SU-DHL-6 (cell line): ENCODE measurements around the gene BTC.

Experiments
- H2AFZ ChIP-seq: fragments of 200-600 bp; sonication (generic); 2 replicates; pipeline ENCODE4 v1.6.1; 2014; ENCODE audit warnings: low read depth, mild to moderate bottlenecking, moderate library complexity, mixed read lengths, antibody characterized with exemption, low read length; ENCODE audit not compliant: severe bottlenecking
- H3F3A ChIP-seq: fragments of 200-600 bp; shearing (Covaris generic); 2 replicates; pipeline ENCODE4 v1.6.0; 2016; ENCODE audit warnings: antibody characterized with exemption, mild to moderate bottlenecking; ENCODE audit not compliant: insufficient read depth
- H3K27ac ChIP-seq: fragments of 200-600 bp; sonication (generic); 2 replicates; pipeline ENCODE4 v1.5.1; 2016; ENCODE audit warnings: low read depth, mild to moderate bottlenecking, low read length, moderate library complexity, mixed read lengths
- H3K27me3 ChIP-seq: fragments of 200-600 bp; sonication (generic), shearing (Covaris generic); 2 replicates; pipeline ENCODE4 v1.6.0; 2014; ENCODE audit warnings: mild to moderate bottlenecking, low read length
- H3K36me3 ChIP-seq: fragments of 200-600 bp; sonication (generic); 2 replicates; pipeline ENCODE4 v1.6.1; 2014; ENCODE audit warnings: mild to moderate bottlenecking, low read length, mixed read lengths
- H3K4me2 ChIP-seq: fragments of 300-600, 200-600 bp; shearing (Covaris generic), sonication (generic); 2 replicates; pipeline ENCODE4 v1.6.0; 2014; ENCODE audit warnings: low read length, low read depth, mild to moderate bottlenecking; ENCODE audit not compliant: poor library complexity, severe bottlenecking
- H3K4me3 ChIP-seq: fragments of 200-600 bp; sonication (generic); 2 replicates; pipeline ENCODE4 v1.5.1; 2014; ENCODE audit warnings: antibody characterized with exemption, low read length, mild to moderate bottlenecking, mixed read lengths; ENCODE audit not compliant: insufficient read depth, poor library complexity, severe bottlenecking
- H3K79me2 ChIP-seq: fragments of 200-600 bp; sonication (generic); 2 replicates; pipeline ENCODE4 v1.6.1; 2014; ENCODE audit warnings: mild to moderate bottlenecking, low read length, moderate library complexity; ENCODE audit not compliant: insufficient read depth
- H3K9ac ChIP-seq: fragments of 200-600 bp; sonication (generic); 2 replicates; pipeline ENCODE4 v1.7.0; 2014; ENCODE audit warnings: mild to moderate bottlenecking, low read length
- H3K9me2 ChIP-seq: fragments of 200-600 bp; sonication (generic); replicated peaks from 2 replicates; pipeline ENCODE4 v1.6.1; 2014; ENCODE audit warnings: low read length; ENCODE audit not compliant: insufficient read depth
- H3K9me3 ChIP-seq: fragments of 200-600 bp; sonication (generic); 2 replicates; pipeline ENCODE4 v1.6.1; 2014; ENCODE audit warnings: low read length, mixed read lengths; ENCODE audit not compliant: insufficient read depth
- H4K20me1 ChIP-seq: fragments of 200-600 bp; sonication (generic); 2 replicates; pipeline ENCODE4 v1.6.1; 2014; ENCODE audit warnings: low read depth, mild to moderate bottlenecking, antibody characterized with exemption, low read length, moderate library complexity, mixed read lengths
- EZH2phosphoT487 ChIP-seq: fragments of 200-600 bp; sonication (generic), shearing (Covaris generic); conservative IDR thresholded peaks from 2 replicates; pipeline ENCODE4 v1.6.1; 2018; ENCODE audit warnings: mild to moderate bottlenecking, antibody characterized with exemption, low read length, moderate library complexity, mixed read lengths
- TF ChIP-seq, protein P1 (sequence below): fragments of 200-600 bp; sonication (generic); IDR thresholded peaks from one replicate; pipeline ENCODE4 v1.5.1; 2017; ENCODE audit warnings: antibody characterized with exemption, mild to moderate bottlenecking, low read length, moderate library complexity; ENCODE audit not compliant: insufficient read depth, poor library complexity, severe bottlenecking

Gene BTC, protein sequence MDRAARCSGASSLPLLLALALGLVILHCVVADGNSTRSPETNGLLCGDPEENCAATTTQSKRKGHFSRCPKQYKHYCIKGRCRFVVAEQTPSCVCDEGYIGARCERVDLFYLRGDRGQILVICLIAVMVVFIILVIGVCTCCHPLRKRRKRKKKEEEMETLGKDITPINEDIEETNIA

DNA sequence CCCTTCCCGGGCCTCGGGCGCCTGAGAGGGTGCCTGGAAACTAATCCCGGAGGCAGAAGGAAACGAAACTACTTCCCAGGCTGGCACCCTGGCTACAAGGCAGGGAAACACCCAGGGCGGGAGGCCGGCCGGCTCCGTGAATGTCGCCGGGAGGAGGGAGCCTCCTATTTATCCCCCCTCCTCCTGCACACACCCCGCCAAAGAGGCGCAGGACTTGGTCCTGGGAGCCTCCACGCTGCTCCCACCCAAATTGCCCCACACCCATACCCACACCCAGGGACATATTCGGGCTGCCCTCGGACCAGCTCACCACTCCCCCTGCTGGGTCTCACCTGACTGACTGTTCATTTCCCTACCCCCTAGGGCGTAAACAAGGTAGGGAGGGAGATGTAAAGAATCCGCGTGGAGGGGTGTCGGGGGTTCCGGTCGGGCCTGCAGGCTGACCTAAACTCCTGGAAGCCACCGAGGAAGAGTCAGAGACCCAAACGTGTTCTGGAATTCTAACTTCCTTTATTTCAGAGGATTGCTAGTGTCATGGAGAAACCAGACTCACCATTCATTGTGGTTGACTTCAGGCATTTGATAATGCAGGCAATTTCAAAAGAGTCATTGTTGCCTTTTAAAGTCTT lies at the start of gene BTC:
Gene BTC (minus strand): TSS at position 142 of the 629 bp plus-strand sequence. CDS start 198 bp downstream, outside the sequence.
- no peak within 1 kb of the TSS; the same call in 1 of the 2 replicates for H3K9ac ChIP-seq
- H4K20me1 ChIP-seq, result no peaks in the 10 kb centered on the region
- TF ChIP-seq EZH2phosphoT487, result no peak
- TF ChIP-seq, protein P1, sequence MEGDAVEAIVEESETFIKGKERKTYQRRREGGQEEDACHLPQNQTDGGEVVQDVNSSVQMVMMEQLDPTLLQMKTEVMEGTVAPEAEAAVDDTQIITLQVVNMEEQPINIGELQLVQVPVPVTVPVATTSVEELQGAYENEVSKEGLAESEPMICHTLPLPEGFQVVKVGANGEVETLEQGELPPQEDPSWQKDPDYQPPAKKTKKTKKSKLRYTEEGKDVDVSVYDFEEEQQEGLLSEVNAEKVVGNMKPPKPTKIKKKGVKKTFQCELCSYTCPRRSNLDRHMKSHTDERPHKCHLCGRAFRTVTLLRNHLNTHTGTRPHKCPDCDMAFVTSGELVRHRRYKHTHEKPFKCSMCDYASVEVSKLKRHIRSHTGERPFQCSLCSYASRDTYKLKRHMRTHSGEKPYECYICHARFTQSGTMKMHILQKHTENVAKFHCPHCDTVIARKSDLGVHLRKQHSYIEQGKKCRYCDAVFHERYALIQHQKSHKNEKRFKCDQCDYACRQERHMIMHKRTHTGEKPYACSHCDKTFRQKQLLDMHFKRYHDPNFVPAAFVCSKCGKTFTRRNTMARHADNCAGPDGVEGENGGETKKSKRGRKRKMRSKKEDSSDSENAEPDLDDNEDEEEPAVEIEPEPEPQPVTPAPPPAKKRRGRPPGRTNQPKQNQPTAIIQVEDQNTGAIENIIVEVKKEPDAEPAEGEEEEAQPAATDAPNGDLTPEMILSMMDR, result no peak
- no peak within 1 kb of the TSS for H3K27ac ChIP-seq
- H3K79me2 ChIP-seq, result no peaks in the 10 kb centered on the region
- no peaks in the 10 kb centered on the region for H3F3A ChIP-seq
- no peaks in the 10 kb centered on the region for H3K9me2 ChIP-seq
- no peaks in the 10 kb centered on the region for H3K9me3 ChIP-seq
- peak within 1 kb of the TSS; percentile 48 for H2AFZ ChIP-seq
- H3K4me2 ChIP-seq, result peak within 1 kb of the TSS; percentile 33
- no peaks in the 10 kb centered on the region for H3K36me3 ChIP-seq
- no peaks in the 10 kb centered on the region for H3K27me3 ChIP-seq
- H3K4me3 ChIP-seq, result no peak within 1 kb of the TSS

DNA sequence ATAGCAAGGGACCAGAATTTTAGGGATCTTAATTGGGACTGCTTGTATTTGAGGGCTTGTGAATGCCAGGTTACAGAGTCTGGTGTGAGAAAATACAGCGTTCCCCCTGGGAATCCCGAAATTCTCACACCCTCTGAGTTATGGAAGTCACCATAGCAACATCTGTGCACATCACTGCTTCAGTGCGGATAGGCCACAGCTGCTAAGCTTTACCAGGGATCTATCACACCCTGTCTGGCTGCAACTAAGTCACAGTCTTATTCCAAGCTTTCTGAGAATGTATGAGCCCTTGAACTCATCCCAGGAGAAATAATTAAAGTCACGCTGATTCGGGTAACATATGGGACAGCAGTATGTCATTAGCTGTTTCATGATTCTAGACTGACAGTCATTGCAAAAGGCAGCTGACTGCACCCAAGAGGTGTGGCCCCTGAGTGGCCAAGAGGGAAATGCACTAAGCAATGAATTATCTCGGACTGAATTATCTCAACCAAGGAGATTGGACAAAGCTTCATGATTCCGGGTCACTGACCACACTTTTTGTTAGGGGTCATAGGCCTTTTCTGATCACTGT lies 46.7 kb upstream of the BTC start:
- no peak overlapping the region for H2AFZ ChIP-seq
- no peaks in the 10 kb centered on the region for H4K20me1 ChIP-seq
- TF ChIP-seq, protein P1, result no peak
- no peak for TF ChIP-seq EZH2phosphoT487
- H3K27ac ChIP-seq, result no peak overlapping the region
- no peaks in the 10 kb centered on the region for H3K9me3 ChIP-seq
- no peaks in the 10 kb centered on the region for H3F3A ChIP-seq
- H3K9ac ChIP-seq, result no peak overlapping the region
- H3K79me2 ChIP-seq, result no peaks in the 10 kb centered on the region
- no peaks in the 10 kb centered on the region for H3K36me3 ChIP-seq
- H3K4me2 ChIP-seq, result no peak overlapping the region
- H3K9me2 ChIP-seq, result no peaks in the 10 kb centered on the region
- H3K27me3 ChIP-seq, result no peaks in the 10 kb centered on the region
- H3K4me3 ChIP-seq, result no peak overlapping the region

DNA sequence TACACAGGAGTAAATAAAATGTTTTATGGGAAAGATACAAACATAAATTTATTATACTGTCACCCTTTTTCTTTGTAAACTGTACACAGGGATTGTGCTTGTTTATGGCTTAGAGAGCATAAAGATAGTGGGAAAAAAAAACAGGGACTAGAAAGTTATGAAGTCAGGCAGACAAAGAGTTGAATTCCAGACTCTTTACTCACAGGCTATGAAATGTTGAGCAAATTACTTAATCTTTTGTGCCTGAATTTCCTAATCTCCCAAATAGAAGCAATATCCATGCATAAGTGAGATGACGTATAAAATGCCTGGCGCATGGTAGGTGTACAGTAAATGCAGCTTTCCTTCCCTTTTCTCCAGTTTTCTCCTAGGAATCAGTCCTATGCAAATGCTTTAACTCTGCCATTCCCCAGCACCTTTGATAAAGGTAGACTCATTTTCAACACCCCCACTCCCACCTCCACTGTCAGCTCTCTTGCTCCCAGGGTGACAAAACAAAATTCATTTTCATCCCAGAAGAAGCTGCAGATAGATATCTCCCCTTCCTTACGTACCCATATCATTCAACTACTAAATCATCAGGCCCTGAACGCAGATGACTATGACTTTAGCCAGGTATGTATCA lies 44.5 kb upstream of the BTC start:
- H4K20me1 ChIP-seq, result no peaks in the 10 kb centered on the region
- H3K79me2 ChIP-seq, result no peaks in the 10 kb centered on the region
- no peaks in the 10 kb centered on the region for H3K27me3 ChIP-seq
- H3K9me3 ChIP-seq, result no peaks in the 10 kb centered on the region
- H3K36me3 ChIP-seq, result no peaks in the 10 kb centered on the region
- H2AFZ ChIP-seq, result no peak overlapping the region
- no peak overlapping the region for H3K4me2 ChIP-seq
- no peaks in the 10 kb centered on the region for H3K9me2 ChIP-seq
- H3F3A ChIP-seq, result no peaks in the 10 kb centered on the region
- no peak for TF ChIP-seq EZH2phosphoT487
- TF ChIP-seq, protein P1, result no peak
- H3K9ac ChIP-seq, result no peak overlapping the region
- H3K27ac ChIP-seq, result no peak overlapping the region
- H3K4me3 ChIP-seq, result no peak overlapping the region
